ENCODE results near the gene NLRP1.

- TF ChIP-seq CTCF (IDR thresholded peaks at IDR 0.05) (peak; percentile 88 to 92 (median 89)), EP300 (IDR thresholded peaks at IDR 0.05) (no peak), POLR2A (IDR thresholded peaks at IDR 0.05; ENCODE audit: low read depth) (no peak), POLR2AphosphoS5 (IDR thresholded peaks at IDR 0.05) (no peak)
Measured at GRCh38 chr17:5587438-5588032, 3.2 kb upstream of the NLRP1 start.
